ENCODE data around the gene HES1.

Gene HES1

GRCh38 chr3:194163697-194164096 is 27.7 kb downstream of the HES1 start:
- no peak for TF ChIP-seq REST (IDR thresholded peaks at IDR 0.05; ENCODE audit: insufficient read depth in 1 of 2, low read depth in 2 of 2, low read length in 2 of 2)

- TF ChIP-seq REST (IDR thresholded peaks at IDR 0.05; ENCODE audit: insufficient read depth in 1 of 2, low read depth in 2 of 2, low read length in 2 of 2) (no peak), SIN3A (IDR thresholded peaks at IDR 0.05; ENCODE audit: borderline replicate concordance, insufficient read depth, low read length) (no peak), FOXP2 (optimal IDR thresholded peaks at IDR 0.05; ENCODE audit: borderline replicate concordance, extremely low read depth, extremely low read length, insufficient read depth) (no peak)
Observed at GRCh38 chr3:194164861-194165260, 28.9 kb downstream of the HES1 start.

- no peak for TF ChIP-seq FOXP2 (optimal IDR thresholded peaks at IDR 0.05; ENCODE audit: borderline replicate concordance, extremely low read depth, extremely low read length, insufficient read depth)
- TF ChIP-seq POLR2AphosphoS5 (IDR thresholded peaks at IDR 0.05; ENCODE audit: low read depth, low read length): no peak
- TF ChIP-seq SIN3A (IDR thresholded peaks at IDR 0.05; ENCODE audit: borderline replicate concordance, insufficient read depth, low read length): no peak
- no peak for TF ChIP-seq TAF1 (IDR thresholded peaks at IDR 0.05; ENCODE audit: borderline replicate concordance, insufficient read depth, low read length)
- no peak for TF ChIP-seq REST (IDR thresholded peaks at IDR 0.05; ENCODE audit: insufficient read depth in 1 of 2, low read depth in 2 of 2, low read length in 2 of 2)
Observed at GRCh38 chr3:194165271-194166018, 29.5 kb downstream of the HES1 start.

- TF ChIP-seq TAF1 (IDR thresholded peaks at IDR 0.05; ENCODE audit: borderline replicate concordance, insufficient read depth, low read length): 0 out of 2 replicates have a peak, but pooled peaks have one; percentile 20
- no peak for TF ChIP-seq FOXP2 (optimal IDR thresholded peaks at IDR 0.05; ENCODE audit: borderline replicate concordance, extremely low read depth, extremely low read length, insufficient read depth)
- 0 out of 2 replicates have a peak, but pooled peaks have one; percentile 25 for TF ChIP-seq POLR2AphosphoS5 (IDR thresholded peaks at IDR 0.05; ENCODE audit: low read depth, low read length)
- no peak for TF ChIP-seq SIN3A (IDR thresholded peaks at IDR 0.05; ENCODE audit: borderline replicate concordance, insufficient read depth, low read length)
Observed at GRCh38 chr3:194166682-194167479, 30.9 kb downstream of the HES1 start.

- TF ChIP-seq FOXP2 (optimal IDR thresholded peaks at IDR 0.05; ENCODE audit: borderline replicate concordance, extremely low read depth, extremely low read length, insufficient read depth): no peak
- no peak for TF ChIP-seq TAF1 (IDR thresholded peaks at IDR 0.05; ENCODE audit: borderline replicate concordance, insufficient read depth, low read length)
- no peak for TF ChIP-seq POLR2AphosphoS5 (IDR thresholded peaks at IDR 0.05; ENCODE audit: low read depth, low read length)
- no peak for TF ChIP-seq REST (IDR thresholded peaks at IDR 0.05; ENCODE audit: insufficient read depth in 1 of 2, low read depth in 2 of 2, low read length in 2 of 2)
- TF ChIP-seq SIN3A (IDR thresholded peaks at IDR 0.05; ENCODE audit: borderline replicate concordance, insufficient read depth, low read length): no peak
Observed at GRCh38 chr3:194167480-194168282, 31.7 kb downstream of the HES1 start.
